ENCODE data around the gene KIAA1549.

- TF ChIP-seq, protein P1, sequence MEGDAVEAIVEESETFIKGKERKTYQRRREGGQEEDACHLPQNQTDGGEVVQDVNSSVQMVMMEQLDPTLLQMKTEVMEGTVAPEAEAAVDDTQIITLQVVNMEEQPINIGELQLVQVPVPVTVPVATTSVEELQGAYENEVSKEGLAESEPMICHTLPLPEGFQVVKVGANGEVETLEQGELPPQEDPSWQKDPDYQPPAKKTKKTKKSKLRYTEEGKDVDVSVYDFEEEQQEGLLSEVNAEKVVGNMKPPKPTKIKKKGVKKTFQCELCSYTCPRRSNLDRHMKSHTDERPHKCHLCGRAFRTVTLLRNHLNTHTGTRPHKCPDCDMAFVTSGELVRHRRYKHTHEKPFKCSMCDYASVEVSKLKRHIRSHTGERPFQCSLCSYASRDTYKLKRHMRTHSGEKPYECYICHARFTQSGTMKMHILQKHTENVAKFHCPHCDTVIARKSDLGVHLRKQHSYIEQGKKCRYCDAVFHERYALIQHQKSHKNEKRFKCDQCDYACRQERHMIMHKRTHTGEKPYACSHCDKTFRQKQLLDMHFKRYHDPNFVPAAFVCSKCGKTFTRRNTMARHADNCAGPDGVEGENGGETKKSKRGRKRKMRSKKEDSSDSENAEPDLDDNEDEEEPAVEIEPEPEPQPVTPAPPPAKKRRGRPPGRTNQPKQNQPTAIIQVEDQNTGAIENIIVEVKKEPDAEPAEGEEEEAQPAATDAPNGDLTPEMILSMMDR (conservative IDR thresholded peaks at IDR 0.05 in 1 of 2, IDR thresholded peaks at IDR 0.05 in 1 of 2; ENCODE audit: extremely low read depth in 1 of 2, insufficient read depth in 1 of 2, low read depth in 1 of 2, low read length in 2 of 2) = no peak
- TF ChIP-seq EZH2 (IDR thresholded peaks at IDR 0.05; ENCODE audit: borderline replicate concordance, low read length) = no peak
Measured at GRCh38 chr7:139022286-139022685, 41.1 kb upstream of the KIAA1549 start.
